GM23338 (cell line): ENCODE data around the gene CX3CL1. TPM values are rescaled to one million over a fixed set of nuclear protein-coding genes. Genes with fewer than 3 reads are reported as not detected.

Experiments used
- ATAC-seq: fragments of 200-7000 bp; cut with Tn5 transposase; 3 replicates; pipeline ENCODE4 v1.9.1; 2020
- DNase-seq: peaks from one replicate; pipeline ENCODE4 v3.0.0-alpha.2; 2015; ENCODE audit warnings: low spot score
- H2AFZ ChIP-seq: fragments of 200-600 bp; sonication (generic); 2 replicates; pipeline ENCODE4 v1.8.0; 2016; ENCODE audit warnings: antibody characterized with exemption, mild to moderate bottlenecking, moderate library complexity
- H3F3A ChIP-seq: fragments of 200-600 bp; sonication (generic); replicated peaks from 2 replicates; pipeline ENCODE4 v1.8.0; 2017; ENCODE audit warnings: antibody characterized with exemption, mixed run types, low read depth
- H3K27ac ChIP-seq: fragments of 200-600 bp; sonication (generic); 2 replicates; pipeline ENCODE4 v1.6.1; 2016; ENCODE audit warnings: low read depth
- H3K27me3 ChIP-seq: fragments of 200-600 bp; sonication (generic); 2 replicates; pipeline ENCODE4 v1.8.0; 2016; ENCODE audit warnings: mild to moderate bottlenecking, mixed run types, moderate library complexity; ENCODE audit not compliant: insufficient read depth
- H3K36me3 ChIP-seq: fragments of 200-600 bp; sonication (generic); 2 replicates; pipeline ENCODE4 v1.8.0; 2016; ENCODE audit warnings: mild to moderate bottlenecking; ENCODE audit not compliant: insufficient read depth
- H3K4me1 ChIP-seq: fragments of 200-600 bp; sonication (generic); 2 replicates; pipeline ENCODE4 v1.8.0; 2016; ENCODE audit warnings: mild to moderate bottlenecking, moderate library complexity; ENCODE audit not compliant: insufficient read depth
- H3K4me2 ChIP-seq: fragments of 200-600 bp; sonication (generic); 2 replicates; pipeline ENCODE4 v1.7.1; 2017; ENCODE audit warnings: mixed run types
- H3K4me3 ChIP-seq: fragments of 200-600 bp; sonication (generic); 2 replicates; pipeline ENCODE4 v1.6.1; 2016; ENCODE audit warnings: mixed run types
- H3K79me2 ChIP-seq: fragments of 200-600 bp; sonication (generic); replicated peaks from 2 replicates; pipeline ENCODE4 v1.8.0; 2017; ENCODE audit warnings: mild to moderate bottlenecking; ENCODE audit not compliant: insufficient read depth
- H3K9me2 ChIP-seq: fragments of 200-600 bp; sonication (generic); 2 replicates; pipeline ENCODE4 v1.8.0; 2017; ENCODE audit not compliant: insufficient read depth
- H4K20me1 ChIP-seq: fragments of 200-600 bp; sonication (generic); replicated peaks from 2 replicates; pipeline ENCODE4 v1.8.0; 2017; ENCODE audit warnings: mild to moderate bottlenecking; ENCODE audit not compliant: insufficient read depth
- H3K27ac Mint-ChIP-seq: 2 replicates; pipeline ENCODE4 v1.8.0; 2020; ENCODE audit warnings: inconsistent platforms, mild to moderate bottlenecking, moderate library complexity, mixed read lengths
- H3K27me3 Mint-ChIP-seq: 3 replicates; pipeline ENCODE4 v1.8.0; 2022; ENCODE audit warnings: low read depth, mild to moderate bottlenecking, moderate library complexity, mixed read lengths, inconsistent platforms; ENCODE audit not compliant: insufficient read depth, poor library complexity
- H3K36me3 Mint-ChIP-seq: 3 replicates; pipeline ENCODE4 v1.8.0; 2021; ENCODE audit warnings: low read depth, mild to moderate bottlenecking, inconsistent platforms, moderate library complexity, mixed read lengths
- H3K4me1 Mint-ChIP-seq: 3 replicates; pipeline ENCODE4 v1.8.0; 2020; ENCODE audit warnings: mild to moderate bottlenecking, inconsistent platforms, mixed read lengths
- H3K4me3 Mint-ChIP-seq: 3 replicates; pipeline ENCODE4 v1.8.0; 2021; ENCODE audit warnings: moderate library complexity, mild to moderate bottlenecking, inconsistent platforms, mixed read lengths
- H3K9me3 Mint-ChIP-seq: 3 replicates; pipeline ENCODE4 v1.8.0; 2020; ENCODE audit warnings: moderate library complexity, mild to moderate bottlenecking, inconsistent platforms, mixed read lengths
- CREB1 ChIP-seq: fragments of 250-450 bp; sonication (Bioruptor Pico); IDR thresholded peaks from 2 replicates; pipeline ENCODE4 v1.5.0; 2020; ENCODE audit warnings: low read depth, mild to moderate bottlenecking, moderate library complexity
- EZH2 ChIP-seq: fragments of 200-600 bp; sonication (generic); IDR thresholded peaks from one replicate; pipeline ENCODE4 v1.8.0; 2017; ENCODE audit warnings: antibody characterized with exemption, mild to moderate bottlenecking, low read depth; ENCODE audit not compliant: unreplicated experiment
- EZH2phosphoT487 ChIP-seq: fragments of 200-600 bp; sonication (generic); IDR thresholded peaks from one replicate; pipeline ENCODE4 v1.8.1; 2018; ENCODE audit warnings: antibody characterized with exemption; ENCODE audit not compliant: unreplicated experiment
- JUNB ChIP-seq: IDR thresholded peaks from one replicate; pipeline ENCODE4 v1.6.1; 2016; ENCODE audit warnings: antibody characterized with exemption; ENCODE audit not compliant: unreplicated experiment
- ZNF114 ChIP-seq: fragments of 250-450 bp; sonication (Bioruptor Pico); IDR thresholded peaks from 2 replicates; pipeline ENCODE4 v1.5.0; 2020; ENCODE audit warnings: mild to moderate bottlenecking, moderate library complexity
- ZNF331 ChIP-seq: fragments of 250-450 bp; sonication (Bioruptor Pico); IDR thresholded peaks from 2 replicates; pipeline ENCODE4 v1.5.0; 2020; ENCODE audit warnings: low read depth, mild to moderate bottlenecking, moderate library complexity
- polyA plus RNA-seq: library from polyadenylated mRNA; unstranded; fragments of >200 nt; fragmentation: Nextera tagmentation; extraction: Ambion mirVana; gene quantifications from 2 replicates; pipeline ENCODE4 v1.2.1, GENCODE V29; 2016
- total RNA-seq: library from RNA; depleted of rRNA; stranded (reverse); fragments of >200 nt; shearing (Covaris generic); gene quantifications from 2 replicates; pipeline ENCODE4 v1.2.3, GENCODE V29; 2014
- TF ChIP-seq, protein P1 (sequence below): IDR thresholded peaks from 2 replicates; pipeline ENCODE4 v1.6.1; 2016; ENCODE audit warnings: antibody characterized with exemption
- TF ChIP-seq, protein P2 (sequence below): IDR thresholded peaks from one replicate; pipeline ENCODE4 v1.6.1; 2018; ENCODE audit warnings: antibody characterized with exemption; ENCODE audit not compliant: unreplicated experiment

Gene CX3CL1
- total and polyA plus RNA-seq, 2 experiments from 2014 or later, result 0.24 to 2.8 TPM

GRCh38 chr16:57366544-57367040 is 5.7 kb upstream of the CX3CL1 start (continued):
- TF ChIP-seq, protein P1, sequence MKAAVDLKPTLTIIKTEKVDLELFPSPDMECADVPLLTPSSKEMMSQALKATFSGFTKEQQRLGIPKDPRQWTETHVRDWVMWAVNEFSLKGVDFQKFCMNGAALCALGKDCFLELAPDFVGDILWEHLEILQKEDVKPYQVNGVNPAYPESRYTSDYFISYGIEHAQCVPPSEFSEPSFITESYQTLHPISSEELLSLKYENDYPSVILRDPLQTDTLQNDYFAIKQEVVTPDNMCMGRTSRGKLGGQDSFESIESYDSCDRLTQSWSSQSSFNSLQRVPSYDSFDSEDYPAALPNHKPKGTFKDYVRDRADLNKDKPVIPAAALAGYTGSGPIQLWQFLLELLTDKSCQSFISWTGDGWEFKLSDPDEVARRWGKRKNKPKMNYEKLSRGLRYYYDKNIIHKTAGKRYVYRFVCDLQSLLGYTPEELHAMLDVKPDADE, result no peak
- TF ChIP-seq ZNF114 (CRISPR knock-in tag), result no peak
- TF ChIP-seq ZNF331 (CRISPR knock-in tag), result no peak
- no peak for TF ChIP-seq EZH2phosphoT487
- TF ChIP-seq JUNB, result no peak
- TF ChIP-seq, protein P2, sequence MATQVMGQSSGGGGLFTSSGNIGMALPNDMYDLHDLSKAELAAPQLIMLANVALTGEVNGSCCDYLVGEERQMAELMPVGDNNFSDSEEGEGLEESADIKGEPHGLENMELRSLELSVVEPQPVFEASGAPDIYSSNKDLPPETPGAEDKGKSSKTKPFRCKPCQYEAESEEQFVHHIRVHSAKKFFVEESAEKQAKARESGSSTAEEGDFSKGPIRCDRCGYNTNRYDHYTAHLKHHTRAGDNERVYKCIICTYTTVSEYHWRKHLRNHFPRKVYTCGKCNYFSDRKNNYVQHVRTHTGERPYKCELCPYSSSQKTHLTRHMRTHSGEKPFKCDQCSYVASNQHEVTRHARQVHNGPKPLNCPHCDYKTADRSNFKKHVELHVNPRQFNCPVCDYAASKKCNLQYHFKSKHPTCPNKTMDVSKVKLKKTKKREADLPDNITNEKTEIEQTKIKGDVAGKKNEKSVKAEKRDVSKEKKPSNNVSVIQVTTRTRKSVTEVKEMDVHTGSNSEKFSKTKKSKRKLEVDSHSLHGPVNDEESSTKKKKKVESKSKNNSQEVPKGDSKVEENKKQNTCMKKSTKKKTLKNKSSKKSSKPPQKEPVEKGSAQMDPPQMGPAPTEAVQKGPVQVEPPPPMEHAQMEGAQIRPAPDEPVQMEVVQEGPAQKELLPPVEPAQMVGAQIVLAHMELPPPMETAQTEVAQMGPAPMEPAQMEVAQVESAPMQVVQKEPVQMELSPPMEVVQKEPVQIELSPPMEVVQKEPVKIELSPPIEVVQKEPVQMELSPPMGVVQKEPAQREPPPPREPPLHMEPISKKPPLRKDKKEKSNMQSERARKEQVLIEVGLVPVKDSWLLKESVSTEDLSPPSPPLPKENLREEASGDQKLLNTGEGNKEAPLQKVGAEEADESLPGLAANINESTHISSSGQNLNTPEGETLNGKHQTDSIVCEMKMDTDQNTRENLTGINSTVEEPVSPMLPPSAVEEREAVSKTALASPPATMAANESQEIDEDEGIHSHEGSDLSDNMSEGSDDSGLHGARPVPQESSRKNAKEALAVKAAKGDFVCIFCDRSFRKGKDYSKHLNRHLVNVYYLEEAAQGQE, result no peak
- no peak for TF ChIP-seq EZH2
- no peak for TF ChIP-seq CREB1 (CRISPR knock-in tag)

DNA sequence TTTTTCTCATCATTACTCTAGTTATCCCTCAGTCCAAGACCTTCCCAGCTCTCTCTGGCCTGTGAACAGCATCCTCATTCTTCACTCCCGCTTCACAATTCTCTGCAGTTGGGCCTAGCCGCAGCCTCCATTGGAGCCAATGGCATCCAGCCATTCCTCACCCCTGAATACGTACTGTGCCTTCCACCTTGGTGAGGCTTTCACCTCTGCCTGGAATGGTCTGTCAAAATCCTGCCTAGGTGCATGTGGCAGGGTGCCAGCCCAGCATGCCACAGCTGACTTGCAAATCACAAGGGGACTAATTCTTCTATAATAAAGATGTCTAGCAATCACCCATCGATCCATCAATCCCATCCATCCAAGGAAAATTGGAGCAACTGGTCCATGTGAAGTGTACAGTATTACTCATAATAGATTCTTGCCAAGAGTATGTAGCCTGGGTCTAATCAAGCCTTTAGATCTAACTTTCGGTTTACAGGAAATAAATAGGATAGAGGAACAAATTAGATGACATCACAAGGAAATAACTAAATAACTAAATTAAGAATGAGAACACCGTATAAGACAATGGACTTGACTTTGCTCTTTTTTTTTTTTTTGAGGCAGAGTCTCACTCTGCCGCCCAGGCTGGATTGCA is 5.1 kb upstream of the CX3CL1 start:
- no peak overlapping the region for H2AFZ ChIP-seq
- no peak for TF ChIP-seq JUNB
- TF ChIP-seq, protein P1, result no peak
- TF ChIP-seq CREB1 (CRISPR knock-in tag), result no peak
- no peak for TF ChIP-seq ZNF331 (CRISPR knock-in tag)
- no peak for TF ChIP-seq EZH2
- TF ChIP-seq, protein P2, result no peak

More for the DNA sequence above, 5.1 kb upstream of the CX3CL1 start:
- ATAC-seq, result no peak
- Mint-ChIP-seq H3K4me1 (0 out of 3 replicates have a peak, but pooled peaks cover 1% of the 10 kb centered on the region), H3K27me3 (peaks cover 4% of the 10 kb centered on the region), H3K4me3 (no peak overlapping the region), H3K36me3 (no peaks in the 10 kb centered on the region), H3K27ac (no peak overlapping the region), H3K9me3 (no peaks in the 10 kb centered on the region; the same call in 2 of the 3 replicates)
- H3K36me3 ChIP-seq, result no peaks in the 10 kb centered on the region
- no peak overlapping the region for H3K27ac ChIP-seq
- H3K4me2 ChIP-seq, result no peak overlapping the region
- no peaks in the 10 kb centered on the region for H4K20me1 ChIP-seq
- no peaks in the 10 kb centered on the region for H3K79me2 ChIP-seq
- H3F3A ChIP-seq, result no peaks in the 10 kb centered on the region
- H3K4me1 ChIP-seq, result peaks cover 5% of the 10 kb centered on the region
- H3K9me2 ChIP-seq, result no peaks in the 10 kb centered on the region
- H3K27me3 ChIP-seq, result no peaks in the 10 kb centered on the region
- H3K4me3 ChIP-seq, result no peak overlapping the region
- no peak for DNase-seq
